GM12864 (cell line): Measurements from ENCODE around the gene HTRA3.

Experiments used
- DNase-seq: peaks from one replicate; pipeline ENCODE4 v3.0.0-alpha.2; 2011; ENCODE audit warnings: low read depth
- H3K4me3 ChIP-seq: 2 replicates; pipeline ENCODE4 v1.5.1; 2011; ENCODE audit warnings: mild to moderate bottlenecking, low read depth, low read length, control low read depth
- CTCF ChIP-seq: IDR thresholded peaks from 2 replicates; pipeline ENCODE4 v1.5.1; 2011; ENCODE audit warnings: low read depth, mild to moderate bottlenecking, moderate library complexity, low read length, control low read depth, inconsistent platforms; ENCODE audit errors: missing control alignments

The HTRA3 gene

GRCh38 chr4:8230033-8230432 lies 39.5 kb upstream of the HTRA3 start:
- TF ChIP-seq CTCF = no peak
- no peak overlapping the region for H3K4me3 ChIP-seq

GRCh38 chr4:8230891-8231290 lies 38.7 kb upstream of the HTRA3 start:
- no peak for TF ChIP-seq CTCF

More at GRCh38 chr4:8230033-8230432, 39.5 kb upstream of the HTRA3 start:
- DNase-seq = no peak

GRCh38 chr4:8231551-8232049 lies 38.0 kb upstream of the HTRA3 start:
- TF ChIP-seq CTCF = no peak
- no peak for DNase-seq
- H3K4me3 ChIP-seq = no peak overlapping the region

More at GRCh38 chr4:8230891-8231290, 38.7 kb upstream of the HTRA3 start:
- H3K4me3 ChIP-seq = no peak overlapping the region
- no peak for DNase-seq

- DNase-seq = no peak
- no peak for TF ChIP-seq CTCF
Observed at GRCh38 chr4:8232748-8233147, 36.8 kb upstream of the HTRA3 start.

GRCh38 chr4:8233672-8234484 lies 35.7 kb upstream of the HTRA3 start:
- DNase-seq = no peak
- H3K4me3 ChIP-seq = no peak overlapping the region
- no peak for TF ChIP-seq CTCF

More at GRCh38 chr4:8232748-8233147, 36.8 kb upstream of the HTRA3 start:
- no peak overlapping the region for H3K4me3 ChIP-seq

- TF ChIP-seq CTCF = no peak
- no peak overlapping the region for H3K4me3 ChIP-seq
- DNase-seq = no peak
Observed at GRCh38 chr4:8234715-8235114, 34.8 kb upstream of the HTRA3 start.
